ENCODE measurements around the gene RFWD3. TPM values are rescaled to one million over a fixed set of nuclear protein-coding genes. Genes with fewer than 3 reads are reported as not detected.
"Not testable (repeated sequence)": the region's sequence is repeated elsewhere in the genome, so short reads cannot be mapped to it uniquely, and the experiment has no call there.

Gene RFWD3
- total RNA-seq, 1 experiment from 2014 or later: 35.6 TPM

- no peak for DNase-seq (ENCODE audit: extremely low read depth, low read depth)
Measured at GRCh38 chr16:74666010-74666421, 661 bp downstream of the RFWD3 start.

GRCh38 chr16:74661064-74661463 lies 5.6 kb downstream of the RFWD3 start:
- DNase-seq (ENCODE audit: extremely low read depth, low read depth): no peak

- DNase-seq (ENCODE audit: extremely low read depth, low read depth): no peak
Measured at GRCh38 chr16:74660383-74660782, 6.3 kb downstream of the RFWD3 start.

GRCh38 chr16:74659041-74659440 lies 7.6 kb downstream of the RFWD3 start:
- DNase-seq (ENCODE audit: extremely low read depth, low read depth): no peak

- no peak for DNase-seq (ENCODE audit: extremely low read depth, low read depth)
Measured at GRCh38 chr16:74657870-74658642, 8.6 kb downstream of the RFWD3 start.

GRCh38 chr16:74654536-74655050 lies 12.1 kb downstream of the RFWD3 start:
- DNase-seq (ENCODE audit: extremely low read depth, low read depth): no peak

GRCh38 chr16:74652883-74653282 lies 13.8 kb downstream of the RFWD3 start:
- DNase-seq (ENCODE audit: extremely low read depth, low read depth): not testable (repeated sequence)

- DNase-seq (ENCODE audit: extremely low read depth, low read depth): no peak
Measured at GRCh38 chr16:74652249-74652648, 14.4 kb downstream of the RFWD3 start.

- no peak for DNase-seq (ENCODE audit: extremely low read depth, low read depth)
Measured at GRCh38 chr16:74651841-74652240, 14.8 kb downstream of the RFWD3 start.

- no peak for DNase-seq (ENCODE audit: extremely low read depth, low read depth)
Measured at GRCh38 chr16:74650966-74651567, 15.6 kb downstream of the RFWD3 start.

- DNase-seq (ENCODE audit: extremely low read depth, low read depth): no peak
Measured at GRCh38 chr16:74649839-74650504, 16.7 kb downstream of the RFWD3 start.

- no peak for DNase-seq (ENCODE audit: extremely low read depth, low read depth)
Measured at GRCh38 chr16:74641969-74642368, 24.7 kb downstream of the RFWD3 start.

GRCh38 chr16:74637742-74638453 lies 28.8 kb downstream of the RFWD3 start:
- no peak for DNase-seq (ENCODE audit: extremely low read depth, low read depth)

GRCh38 chr16:74635303-74635702 lies 31.4 kb downstream of the RFWD3 start:
- DNase-seq (ENCODE audit: extremely low read depth, low read depth): no peak

- DNase-seq (ENCODE audit: extremely low read depth, low read depth): no peak
Measured at GRCh38 chr16:74633686-74634085, 33.0 kb downstream of the RFWD3 start.

GRCh38 chr16:74627506-74628220 lies 39.0 kb downstream of the RFWD3 start:
- DNase-seq (ENCODE audit: extremely low read depth, low read depth): no peak

- DNase-seq (ENCODE audit: extremely low read depth, low read depth): no peak
Measured at GRCh38 chr16:74626741-74627416, 39.8 kb downstream of the RFWD3 start.

- no peak for DNase-seq (ENCODE audit: extremely low read depth, low read depth)
Measured at GRCh38 chr16:74625500-74626350, 41.0 kb downstream of the RFWD3 start.

GRCh38 chr16:74623839-74624235 lies 42.8 kb downstream of the RFWD3 start:
- no peak for DNase-seq (ENCODE audit: extremely low read depth, low read depth)
